ENCODE data around the gene SAG.

- TF ChIP-seq CTCF (IDR thresholded peaks at IDR 0.05) (no peak), POLR2AphosphoS5 (IDR thresholded peaks at IDR 0.05) (no peak), POLR2A (IDR thresholded peaks at IDR 0.05) (no peak)
Observed at GRCh38 chr2:233273120-233273519, 34.5 kb upstream of the SAG start.

Measured in gastroesophageal sphincter (tissue), 3 donors.